Common myeloid progenitor, CD34-positive (primary cell): ENCODE data around the gene ANAPC13.

Experiments used
- CTCF ChIA-PET: fragments of 350-600 bp; sonication (Branson Sonifier 250); formaldehyde crosslinking; loops from one replicate; lab custom pipeline; 2021; ENCODE audit warnings: antibody characterized with exemption; lab: Charles Lee
- POLR2A ChIA-PET: fragments of 350-600 bp; sonication (Branson Sonifier 250); formaldehyde crosslinking; loops from one replicate; lab custom pipeline; 2021; ENCODE audit warnings: antibody characterized with exemption; lab: Charles Lee
- DNase-seq, 3 donors: peaks; one replicate each; pipeline versions ENCODE4 v3.0.0 to v3.0.0-alpha.2; 2013
- H3K27ac ChIP-seq, 2 experiments: 1 replicate in 1 of 2; 2 replicates in 1 of 2; pipeline ENCODE4 v1.7.0; 2013; ENCODE audit warnings: inconsistent platforms in 2 of 2, low read length in 2 of 2, mild to moderate bottlenecking in 2 of 2, low read depth in 1 of 2, moderate library complexity in 1 of 2; ENCODE audit not compliant: severe bottlenecking in 2 of 2, insufficient read depth in 1 of 2, poor library complexity in 1 of 2
- H3K27me3 ChIP-seq, 5 experiments: replicated peaks in 2 of 5; 1 replicate in 3 of 5; 2 replicates in 2 of 5; pipeline versions ENCODE4 v1.6.1 to v1.7.0; 2013; ENCODE audit warnings: low read length in 4 of 5, mild to moderate bottlenecking in 2 of 5, moderate library complexity in 2 of 5, inconsistent platforms in 1 of 5; ENCODE audit not compliant: insufficient read depth in 5 of 5, control insufficient read depth in 4 of 5
- H3K36me3 ChIP-seq, 4 experiments: 1 replicate in 2 of 4; 2 replicates in 2 of 4; pipeline versions ENCODE4 v1.6.1 to v1.7.0; 2013; ENCODE audit warnings: low read length in 3 of 4, control low read depth in 1 of 4, mild to moderate bottlenecking in 1 of 4; ENCODE audit not compliant: control insufficient read depth in 4 of 4, insufficient read depth in 4 of 4
- H3K4me1 ChIP-seq, 4 experiments: 1 replicate in 3 of 4; 2 replicates in 1 of 4; pipeline versions ENCODE4 v1.6.1 to v1.7.1; 2013; ENCODE audit warnings: low read length in 3 of 4, mild to moderate bottlenecking in 3 of 4, control low read depth in 1 of 4, inconsistent platforms in 1 of 4, moderate library complexity in 1 of 4; ENCODE audit not compliant: control insufficient read depth in 4 of 4, insufficient read depth in 4 of 4; ENCODE audit errors: control extremely low read depth in 1 of 4
- H3K4me3 ChIP-seq, 7 experiments: 1 replicate in 4 of 7; 2 replicates in 3 of 7; pipeline versions ENCODE4 v1.5.1 to v1.7.0; 2013; ENCODE audit warnings: mild to moderate bottlenecking in 7 of 7, low read length in 6 of 7, moderate library complexity in 6 of 7, inconsistent platforms in 2 of 7, low read depth in 2 of 7, control low read depth in 1 of 7; ENCODE audit not compliant: insufficient read depth in 4 of 7, control insufficient read depth in 1 of 7; ENCODE audit errors: extremely low read depth in 1 of 7
- H3K9me3 ChIP-seq, 5 experiments: 1 replicate in 4 of 5; 2 replicates in 1 of 5; pipeline versions ENCODE4 v1.6.1 to v1.7.1; 2013; ENCODE audit warnings: low read length in 4 of 5, mild to moderate bottlenecking in 2 of 5, inconsistent platforms in 1 of 5, low read depth in 1 of 5, moderate library complexity in 1 of 5; ENCODE audit not compliant: control insufficient read depth in 4 of 5, insufficient read depth in 2 of 5; ENCODE audit errors: control extremely low read depth in 1 of 5
- WGBS: methylation state at CpG from one replicate; pipeline ENCODE4 v1.1.5; 2013; ENCODE audit not compliant: insufficient coverage; 5-methylcytosine and 5-hydroxymethylcytosine counted together

The ANAPC13 gene

DNA sequence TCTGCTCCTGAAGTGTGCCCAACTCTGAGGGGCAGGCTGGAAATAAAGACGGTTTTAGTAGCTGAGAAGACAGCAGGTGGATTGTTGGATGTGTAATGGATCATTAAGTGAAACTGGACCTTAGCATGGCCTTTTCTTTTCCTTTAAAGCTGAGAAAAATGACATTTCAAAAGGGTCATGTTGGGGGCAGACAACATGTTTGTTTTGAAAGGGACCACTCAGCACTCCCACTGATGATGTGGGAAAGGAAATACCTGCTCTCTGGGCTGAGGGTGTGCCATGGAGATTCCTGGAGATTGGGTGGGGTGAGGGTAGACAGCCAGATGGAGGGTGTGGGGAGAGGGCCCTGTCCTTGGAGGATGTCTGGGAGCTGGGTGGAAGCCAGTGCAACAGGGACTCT, 38.4 kb downstream of the ANAPC13 start:
- no peak overlapping the region for H3K27ac ChIP-seq
- POLR2A ChIA-PET, result no interaction called here
- no peaks in the 10 kb centered on the region for H3K36me3 ChIP-seq
- H3K27me3 ChIP-seq, result no peaks in the 10 kb centered on the region
- H3K9me3 ChIP-seq, result peaks cover 0 to 22% (median 0%) of the 10 kb centered on the region in 5 experiments
- CTCF ChIA-PET, result no interaction called here
- WGBS, result 100% methylated on average over 1 of the region's 1 CpG
- H3K4me3 ChIP-seq, result no peak overlapping the region
- no peak for DNase-seq
- H3K4me1 ChIP-seq, result peaks cover 0 to 9% (median 2%) of the 10 kb centered on the region in 4 experiments

DNA sequence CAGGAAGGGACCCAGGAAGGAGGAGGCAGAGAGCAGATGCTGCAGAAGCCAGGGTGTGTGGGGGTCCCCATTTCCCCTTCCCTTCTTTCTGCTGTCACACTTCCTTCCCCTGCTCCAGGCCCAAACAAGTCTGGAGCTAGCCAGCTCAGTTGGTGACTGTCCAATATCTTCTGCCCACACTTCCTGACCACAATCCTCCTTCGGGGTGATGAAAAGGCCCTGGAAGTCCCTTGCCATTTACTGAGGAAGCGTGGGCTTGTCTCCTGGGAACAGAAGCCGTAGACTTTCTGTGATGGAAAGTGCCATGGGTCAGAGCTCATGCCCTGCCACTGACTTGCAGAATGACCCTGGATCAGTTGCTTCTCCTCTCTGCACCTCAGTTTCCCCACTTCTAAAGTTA, 39.0 kb downstream of the ANAPC13 start:
- peaks cover 0 to 9% (median 2%) of the 10 kb centered on the region in 4 experiments for H3K4me1 ChIP-seq
- H3K4me3 ChIP-seq, result no peak overlapping the region
- H3K9me3 ChIP-seq, result peaks cover 0 to 22% (median 0%) of the 10 kb centered on the region in 5 experiments
- no peaks in the 10 kb centered on the region for H3K36me3 ChIP-seq
- DNase-seq, result no peak
- POLR2A ChIA-PET, result no interaction called here
- no peak overlapping the region for H3K27ac ChIP-seq
- CTCF ChIA-PET, result interaction anchor here (1.1 to 1.4 kb wide), 3 partner anchors 13 to 27 kb away, joined by 3 to 4 read pairs (median 3); no protein-coding TSS in a partner anchor
- WGBS, result 60% methylated on average over 3 of the region's 3 CpGs
- H3K27me3 ChIP-seq, result no peaks in the 10 kb centered on the region

DNA sequence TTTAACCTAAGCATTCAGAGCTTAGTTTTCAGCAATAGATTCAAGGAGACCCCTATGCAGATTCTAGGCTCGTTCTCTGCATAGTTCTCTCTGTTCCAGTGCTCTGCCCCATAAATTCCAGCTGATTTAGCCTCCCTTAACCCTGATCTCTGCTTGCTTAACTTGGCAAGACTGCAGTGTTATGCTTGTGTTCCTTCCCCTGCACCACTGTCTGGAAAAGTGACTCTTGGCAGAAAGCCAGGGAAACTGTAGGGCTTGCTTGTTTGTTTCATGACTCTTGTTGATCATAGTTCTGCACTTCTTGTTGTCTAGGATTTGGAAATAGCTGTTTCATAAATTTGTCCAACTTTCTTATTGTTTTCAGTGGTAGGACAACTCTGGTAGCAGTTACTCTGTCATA, 40.1 kb downstream of the ANAPC13 start:
- H3K4me1 ChIP-seq, result peaks cover 0 to 9% (median 2%) of the 10 kb centered on the region in 4 experiments
- H3K4me3 ChIP-seq, result no peak overlapping the region
- peaks cover 0 to 22% (median 0%) of the 10 kb centered on the region in 5 experiments for H3K9me3 ChIP-seq
- no peaks in the 10 kb centered on the region for H3K27me3 ChIP-seq
- ChIA-PET CTCF (interaction anchor here (0.9 to 1.6 kb wide), 7 partner anchors 9 to 81 kb away, joined by 3 to 5 read pairs (median 3); no protein-coding TSS in a partner anchor), POLR2A (no interaction called here)
- WGBS, result 100% methylated on average over 1 of the region's 1 CpG
- DNase-seq, result no peak
- no peaks in the 10 kb centered on the region for H3K36me3 ChIP-seq
- H3K27ac ChIP-seq, result no peak overlapping the region

DNA sequence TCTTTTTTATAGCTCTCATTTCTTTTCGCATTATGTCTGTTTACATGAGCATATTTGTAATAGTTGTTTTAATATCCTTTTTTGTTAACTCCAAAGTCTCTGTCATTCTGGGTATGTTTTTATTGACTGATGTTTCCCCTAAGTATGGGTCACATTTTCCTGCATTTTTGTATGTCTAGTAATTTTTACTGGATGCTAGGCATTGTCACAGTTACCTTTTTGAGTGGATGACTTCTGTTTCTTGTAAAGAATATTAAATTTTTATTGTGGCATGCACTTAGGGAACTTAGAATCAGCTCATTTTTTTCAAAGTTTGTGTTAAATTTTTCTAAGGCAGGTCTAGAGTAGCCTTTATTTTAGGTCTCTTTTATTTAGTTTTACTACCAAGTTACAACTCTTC, 40.7 kb downstream of the ANAPC13 start:
- Histone ChIP-seq H3K27ac (no peak overlapping the region), H3K36me3 (no peaks in the 10 kb centered on the region), H3K9me3 (peaks cover 0 to 22% (median 0%) of the 10 kb centered on the region in 5 experiments), H3K4me1 (peaks cover 0 to 6% (median 1%) of the 10 kb centered on the region in 4 experiments), H3K4me3 (no peak overlapping the region), H3K27me3 (no peaks in the 10 kb centered on the region)
- ChIA-PET POLR2A (no interaction called here), CTCF (interaction anchor here (0.9 to 1.6 kb wide), 4 partner anchors 10 to 80 kb away, joined by 3 to 5 read pairs (median 3); no protein-coding TSS in a partner anchor)
- WGBS, result no CpG with 5 or more reads among the region's 1 CpG
- no peak for DNase-seq

DNA sequence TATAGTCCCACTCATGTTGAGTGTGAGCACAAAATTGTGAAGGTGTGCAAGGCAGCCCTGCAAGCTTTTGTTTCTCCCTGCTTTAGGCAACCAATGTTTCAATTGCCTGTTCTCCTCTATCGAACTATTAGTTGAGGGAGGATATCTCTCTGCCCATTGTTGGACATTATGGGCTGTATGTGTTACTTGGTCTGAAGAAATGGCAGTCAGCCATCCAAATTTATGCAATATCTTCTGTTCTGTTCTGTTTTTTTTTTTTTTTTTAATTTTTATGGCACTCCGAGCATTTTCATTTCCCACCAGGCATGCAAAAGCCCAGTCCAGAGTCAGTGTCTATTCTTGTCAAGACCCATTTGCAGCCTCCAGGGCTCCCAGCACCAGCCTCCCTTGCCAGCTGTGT, 44.0 kb downstream of the ANAPC13 start:
- peaks cover 0 to 3% (median 0%) of the 10 kb centered on the region in 5 experiments for H3K27me3 ChIP-seq
- no peak overlapping the region for H3K27ac ChIP-seq
- no peaks in the 10 kb centered on the region for H3K4me1 ChIP-seq
- H3K9me3 ChIP-seq, result peaks cover 0 to 13% (median 0%) of the 10 kb centered on the region in 5 experiments
- POLR2A ChIA-PET, result no interaction called here
- H3K4me3 ChIP-seq, result no peak overlapping the region
- H3K36me3 ChIP-seq, result no peaks in the 10 kb centered on the region
- CTCF ChIA-PET, result no interaction called here
- 100% methylated on average over 1 of the region's 2 CpGs for WGBS
- DNase-seq, result no peak

DNA sequence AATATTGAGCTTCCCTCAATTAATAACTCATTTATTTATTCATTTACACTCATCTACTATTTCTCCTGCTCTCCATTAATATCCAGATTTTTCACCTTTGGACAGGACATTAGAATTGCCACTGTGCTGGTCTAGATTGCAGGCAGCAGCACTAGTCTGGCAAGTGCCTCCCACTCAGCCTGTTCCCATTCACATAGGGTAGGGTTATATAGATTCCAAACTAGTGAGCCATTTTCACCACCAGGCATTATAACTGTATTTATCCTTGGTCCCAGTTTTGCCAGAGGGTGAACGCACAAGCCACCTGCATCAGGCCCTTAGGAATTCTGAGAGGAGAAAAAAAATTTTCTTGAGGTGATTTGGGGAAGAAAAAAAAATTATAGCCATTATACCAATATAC, 44.5 kb downstream of the ANAPC13 start:
- Histone ChIP-seq H3K27me3 (peaks cover 0 to 3% (median 0%) of the 10 kb centered on the region in 5 experiments), H3K27ac (no peak overlapping the region), H3K4me3 (no peak overlapping the region), H3K36me3 (no peaks in the 10 kb centered on the region), H3K4me1 (no peaks in the 10 kb centered on the region), H3K9me3 (peaks cover 0 to 11% (median 0%) of the 10 kb centered on the region in 5 experiments)
- no peak for DNase-seq
- ChIA-PET CTCF (interaction anchor here (0.7 kb wide), 1 partner anchor 9 kb away, joined by 3 read pairs; no protein-coding TSS in a partner anchor), POLR2A (no interaction called here)
- no CpG with 5 or more reads among the region's 1 CpG for WGBS

DNA sequence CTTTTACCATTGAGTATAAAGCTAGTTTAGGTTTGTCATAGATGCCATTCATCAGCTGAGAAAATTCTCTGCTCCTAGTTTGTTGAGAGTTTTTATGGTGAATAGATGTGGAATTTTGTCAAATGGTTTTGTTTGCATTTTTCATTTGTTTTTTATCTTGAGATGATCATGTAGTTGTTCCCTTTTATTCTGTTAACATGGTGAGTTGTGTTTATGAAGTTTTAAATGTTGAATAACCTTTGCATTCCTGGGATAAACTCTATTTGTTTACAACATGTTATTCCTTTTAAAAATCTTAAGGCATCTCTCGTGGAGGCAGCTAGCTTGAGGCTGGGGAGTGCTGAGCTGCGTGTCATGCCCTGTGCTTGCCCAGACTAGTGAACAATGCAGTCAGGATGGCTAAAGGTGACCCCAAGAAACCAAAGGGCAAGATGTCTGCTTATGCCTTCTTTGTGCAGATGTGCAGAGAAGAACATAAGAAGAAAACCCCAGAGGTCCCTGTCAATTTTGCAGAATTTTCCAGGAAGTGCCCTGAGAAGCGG, 48.5 kb downstream of the ANAPC13 start:
- WGBS, result 100% methylated on average over 1 of the region's 3 CpGs
- Histone ChIP-seq H3K9me3 (no peaks in the 10 kb centered on the region), H3K36me3 (no peaks in the 10 kb centered on the region), H3K27ac (no peak overlapping the region), H3K4me1 (no peaks in the 10 kb centered on the region), H3K27me3 (peaks cover 0 to 3% (median 0%) of the 10 kb centered on the region in 5 experiments), H3K4me3 (no peak overlapping the region)
- DNase-seq, result no peak
- POLR2A ChIA-PET, result no interaction called here
- CTCF ChIA-PET, result interaction anchor here (0.9 to 1.1 kb wide), 2 partner anchors 50 to 125 kb away, joined by 3 read pairs; no protein-coding TSS in a partner anchor
